WI38 (cell line): ENCODE results near the gene GOLGA7B.

Experiments
- H3K4me3 ChIP-seq: 2 replicates; pipeline ENCODE4 v1.5.1; 2011; ENCODE audit warnings: low read depth, mild to moderate bottlenecking, control low read depth, low read length
- CTCF ChIP-seq: IDR thresholded peaks from 2 replicates; pipeline ENCODE4 v1.5.1; 2012; ENCODE audit warnings: low read depth, mild to moderate bottlenecking, control low read depth, low read length

The GOLGA7B gene

GRCh38 chr10:97880109-97880508, 30.5 kb downstream of the GOLGA7B start:
- TF ChIP-seq CTCF = no peak
- no peak overlapping the region for H3K4me3 ChIP-seq

DNA sequence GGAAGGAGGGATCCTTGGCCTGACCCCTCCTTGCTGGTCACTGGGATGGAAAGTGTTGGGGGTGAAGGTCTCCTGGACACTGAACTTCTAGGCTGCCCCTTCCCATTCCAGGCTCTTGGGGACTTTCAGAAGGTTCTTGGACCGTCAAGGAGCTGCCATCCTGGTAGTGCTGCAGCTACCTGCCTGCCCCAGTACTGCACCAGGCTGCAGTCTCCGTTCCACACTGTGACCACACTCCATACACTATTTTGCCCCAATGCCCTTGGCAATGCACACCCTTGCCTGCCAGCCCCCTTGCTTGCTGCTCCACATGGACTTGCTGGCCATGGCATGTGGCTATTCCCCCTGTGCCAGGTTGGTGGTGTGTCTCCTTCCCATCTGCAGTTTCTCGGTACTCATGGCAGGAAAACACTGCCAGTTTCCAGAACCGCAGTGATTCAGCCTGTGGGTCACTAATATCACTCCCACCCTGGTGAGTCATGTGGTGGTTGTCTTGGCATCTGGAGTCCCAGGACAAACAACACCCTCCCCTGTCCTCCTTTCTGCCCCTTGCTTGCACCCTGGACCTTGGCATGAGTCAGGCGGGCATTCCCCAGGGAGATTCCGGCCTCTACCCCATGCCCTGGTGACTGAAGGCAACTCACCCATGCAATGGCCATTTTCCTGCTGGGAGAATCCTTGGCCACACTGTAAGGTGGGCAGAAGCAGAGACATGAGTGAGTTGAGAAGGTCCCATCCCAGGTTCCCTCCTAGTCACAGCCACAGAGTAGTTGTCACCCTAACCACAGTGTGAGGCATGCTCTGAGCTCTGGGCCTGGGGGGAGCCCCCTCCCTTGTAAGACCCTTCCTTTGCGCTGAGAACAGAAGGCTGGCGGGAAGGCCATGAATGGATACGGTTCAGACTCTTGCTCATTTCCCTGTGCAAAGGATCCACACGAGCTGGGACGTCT, 32.8 kb downstream of the GOLGA7B start:
- H3K4me3 ChIP-seq = no peak overlapping the region
- no peak for TF ChIP-seq CTCF

- H3K4me3 ChIP-seq = no peak overlapping the region
- TF ChIP-seq CTCF = no peak
These were observed 33.4 kb downstream of the GOLGA7B start for GRCh38 chr10:97883092-97883485.

- no peak for TF ChIP-seq CTCF
These were observed 36.6 kb downstream of the GOLGA7B start for GRCh38 chr10:97886286-97886685.

DNA sequence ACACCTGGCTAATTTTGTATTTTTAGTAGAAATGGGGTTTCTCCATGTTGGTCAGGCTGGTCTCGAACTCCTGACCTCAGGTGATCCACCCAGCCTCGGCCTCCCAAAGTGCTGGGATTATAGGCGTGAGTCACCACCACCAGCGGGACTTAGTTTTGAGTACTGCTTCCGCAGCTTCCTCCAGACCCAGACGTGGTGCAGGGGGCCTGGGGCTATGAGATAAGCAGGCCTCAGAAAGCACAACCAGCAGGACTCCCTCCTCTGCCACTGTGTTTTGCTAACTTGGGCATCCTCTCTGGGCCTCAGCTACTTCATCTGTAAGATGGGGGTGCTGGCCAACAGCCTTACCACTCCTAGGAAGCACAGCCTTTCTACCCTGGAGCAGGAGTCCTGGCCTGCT, 37.8 kb downstream of the GOLGA7B start:
- TF ChIP-seq CTCF = no peak
- no peak overlapping the region for H3K4me3 ChIP-seq

More at GRCh38 chr10:97886286-97886685, 36.6 kb downstream of the GOLGA7B start:
- no peak overlapping the region for H3K4me3 ChIP-seq

DNA sequence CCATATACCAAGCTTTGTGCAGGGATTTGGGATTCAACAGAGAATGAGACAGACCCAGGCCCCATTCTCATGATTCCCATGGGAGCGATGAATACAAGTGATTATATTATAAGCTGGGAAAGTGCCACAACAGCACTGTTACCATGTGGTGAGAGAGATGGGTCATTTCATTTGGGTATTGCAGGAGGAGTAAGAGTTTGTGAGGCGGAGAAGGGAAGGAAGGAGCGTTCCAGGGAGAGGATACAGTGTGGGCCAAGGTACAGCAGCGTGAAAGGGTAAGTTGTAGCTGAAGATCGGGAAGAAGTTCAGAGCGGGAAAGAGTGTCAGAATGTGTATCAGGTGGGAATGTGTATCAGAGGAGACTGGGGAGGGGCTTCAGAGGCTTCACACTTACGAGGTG, 38.5 kb downstream of the GOLGA7B start:
- no peak overlapping the region for H3K4me3 ChIP-seq
- TF ChIP-seq CTCF = no peak

DNA sequence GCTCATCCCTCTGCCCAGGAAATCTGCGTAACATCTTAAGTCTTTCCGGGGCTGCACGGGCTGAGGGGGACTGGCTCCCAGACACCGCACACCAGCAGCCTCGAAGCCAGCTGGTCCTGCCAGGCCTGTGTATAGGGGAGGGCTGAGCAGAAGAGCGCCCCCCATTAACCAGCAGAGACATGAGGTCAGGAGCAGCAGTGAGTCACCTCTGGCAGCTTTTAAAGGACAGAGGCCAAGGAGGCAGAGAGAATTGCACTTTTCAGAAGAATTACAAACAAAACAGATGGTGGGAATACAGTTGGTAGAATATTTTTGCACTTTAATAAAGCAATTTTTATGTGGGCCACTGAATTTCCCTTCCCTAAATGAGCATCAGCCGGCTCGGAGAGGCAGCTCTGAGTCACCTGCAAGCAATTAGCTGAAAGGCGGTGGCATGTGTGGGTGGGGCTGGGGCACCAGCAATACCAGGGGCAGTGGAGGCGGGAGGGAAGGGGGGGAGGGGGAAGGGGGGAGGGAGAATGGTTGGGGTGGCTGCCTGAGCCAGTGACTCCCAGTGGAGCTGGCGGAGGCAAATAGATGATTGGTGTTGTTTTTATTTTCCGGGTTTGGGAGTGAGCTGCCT, 39.1 kb downstream of the GOLGA7B start:
- no peak for TF ChIP-seq CTCF
- H3K4me3 ChIP-seq = no peak overlapping the region
